HEK293T (cell line): ENCODE measurements around the gene SNRPA1.

Experiments used
- CTCF ChIA-PET: fragments of 350-600 bp; formaldehyde crosslinking; extraction: SDS; loops from one replicate; lab custom pipeline; 2021; ENCODE audit warnings: antibody characterized with exemption, inconsistent platforms; lab: Yijun Ruan, JAX
- POLR2A ChIA-PET: fragments of 350-600 bp; formaldehyde crosslinking; extraction: SDS; loops from one replicate; lab custom pipeline; 2020; ENCODE audit warnings: antibody characterized with exemption, inconsistent platforms; lab: Yijun Ruan, JAX
- DNase-seq: peaks from one replicate; pipeline ENCODE4 v3.0.0; 2012; ENCODE audit warnings: mixed read lengths; ENCODE audit errors: extremely low spot score
- ARNT ChIP-seq: fragments of 450-650 bp; IDR thresholded peaks from 2 replicates; pipeline ENCODE4 v1.6.1; 2017; ENCODE audit warnings: mild to moderate bottlenecking
- BHLHE40 ChIP-seq: fragments of 450-650 bp; IDR thresholded peaks from 2 replicates; pipeline ENCODE4 v1.6.1; 2016; ENCODE audit warnings: mild to moderate bottlenecking, moderate library complexity, borderline replicate concordance
- CTBP1 ChIP-seq: fragments of 450-650 bp; IDR thresholded peaks from 2 replicates; pipeline ENCODE4 v1.6.1; 2016; ENCODE audit warnings: borderline replicate concordance
- ELF4 ChIP-seq: fragments of 450-650 bp; IDR thresholded peaks from 2 replicates; pipeline ENCODE4 v1.6.1; 2017; ENCODE audit warnings: antibody characterized with exemption
- FOXA1 ChIP-seq: fragments of 450-650 bp; IDR thresholded peaks from 2 replicates; pipeline ENCODE4 v1.6.1; 2016; ENCODE audit warnings: mild to moderate bottlenecking
- FOXK2 ChIP-seq: fragments of 450-650 bp; IDR thresholded peaks from 2 replicates; pipeline ENCODE4 v1.6.1; 2016; ENCODE audit warnings: mild to moderate bottlenecking
- FOXM1 ChIP-seq: fragments of 450-650 bp; IDR thresholded peaks from 2 replicates; pipeline ENCODE4 v1.6.1; 2017; ENCODE audit warnings: mild to moderate bottlenecking, borderline replicate concordance
- HDGF ChIP-seq: fragments of 450-650 bp; IDR thresholded peaks from 2 replicates; pipeline ENCODE4 v1.6.1; 2017; ENCODE audit warnings: antibody characterized with exemption, borderline replicate concordance
- L3MBTL2 ChIP-seq: fragments of 450-650 bp; conservative IDR thresholded peaks from 2 replicates; pipeline ENCODE4 v1.6.1; 2016; ENCODE audit warnings: mild to moderate bottlenecking
- LEF1 ChIP-seq: fragments of 450-650 bp; IDR thresholded peaks from 2 replicates; pipeline ENCODE4 v1.6.1; 2017; ENCODE audit warnings: mild to moderate bottlenecking, borderline replicate concordance
- NFRKB ChIP-seq: fragments of 450-650 bp; IDR thresholded peaks from 2 replicates; pipeline ENCODE4 v1.6.1; 2016; ENCODE audit warnings: mild to moderate bottlenecking, moderate library complexity
- SP1 ChIP-seq: fragments of 450-650 bp; IDR thresholded peaks from 2 replicates; pipeline ENCODE4 v1.6.1; 2017
- SUZ12 ChIP-seq: fragments of 450-650 bp; IDR thresholded peaks from 2 replicates; pipeline ENCODE4 v1.6.1; 2016; ENCODE audit warnings: mild to moderate bottlenecking
- TARDBP ChIP-seq: fragments of 450-650 bp; IDR thresholded peaks from 2 replicates; pipeline ENCODE4 v1.6.1; 2016
- ZNF384 ChIP-seq: fragments of 450-650 bp; IDR thresholded peaks from 2 replicates; pipeline ENCODE4 v1.6.1; 2016
- TF ChIP-seq, protein P1 (sequence below): fragments of 450-650 bp; IDR thresholded peaks from 2 replicates; pipeline ENCODE4 v1.6.1; 2016

The SNRPA1 gene

DNA sequence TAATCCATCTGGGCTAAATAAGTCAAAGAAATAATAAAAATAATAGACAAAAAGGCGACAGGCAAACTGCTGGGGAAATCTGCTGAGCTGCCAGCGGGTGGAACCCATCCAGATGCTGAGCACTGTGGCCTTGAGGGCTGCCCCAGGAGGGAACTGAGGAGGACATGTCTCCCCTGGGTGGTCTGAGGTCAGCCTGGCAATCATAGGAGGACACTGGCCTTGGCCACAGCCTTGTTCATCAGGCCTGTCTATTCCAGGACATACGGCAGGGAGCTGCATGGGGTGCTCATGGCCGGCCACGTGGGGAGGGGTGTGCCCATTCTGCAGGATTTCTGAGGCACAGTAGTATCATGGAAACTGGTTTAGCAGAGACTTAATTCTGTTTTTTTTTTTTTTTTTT, 21.5 kb upstream of the SNRPA1 start:
- POLR2A ChIA-PET, result interaction anchor here (2.2 kb wide), 1 partner anchor 22 kb away, joined by 6 read pairs; the partner anchor contains the start of gene SNRPA1
- no peak for TF ChIP-seq NFRKB
- TF ChIP-seq LEF1, result no peak
- no peak for TF ChIP-seq CTBP1
- TF ChIP-seq BHLHE40, result no peak
- TF ChIP-seq ZNF384, result no peak
- no peak for TF ChIP-seq FOXA1
- no peak for TF ChIP-seq FOXK2

DNA sequence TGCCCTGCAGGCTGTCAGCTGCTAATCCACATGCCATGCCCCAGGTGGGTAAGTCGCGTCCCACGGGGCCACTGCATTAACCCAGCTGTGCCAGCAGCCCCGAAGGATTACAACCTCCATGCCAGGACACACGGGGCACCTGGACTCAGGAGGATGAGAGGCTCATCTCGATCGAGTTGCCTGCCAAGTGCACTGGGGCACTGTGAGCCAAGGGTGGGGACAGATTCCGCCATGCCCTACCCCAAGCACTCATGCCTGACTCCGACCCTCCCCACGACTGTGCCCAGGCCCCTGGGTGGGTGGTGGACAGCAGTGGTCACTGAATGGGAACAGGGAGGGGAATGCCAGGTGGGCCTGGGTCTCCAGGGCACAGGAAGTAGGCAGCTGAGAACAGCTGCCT, 20.7 kb upstream of the SNRPA1 start:
- DNase-seq, result no peak
- POLR2A ChIA-PET, result interaction anchor here (1.1 to 1.3 kb wide), 2 partner anchors 13 to 20 kb away, joined by 3 to 5 read pairs; partner anchors contain the start of gene SNRPA1
- CTCF ChIA-PET, result no interaction called here
- TF ChIP-seq ZNF384 (no peak), FOXM1 (no peak), BHLHE40 (no peak), FOXK2 (no peak), L3MBTL2 (no peak), CTBP1 (no peak), LEF1 (no peak), ARNT (no peak), NFRKB (no peak), SP1 (no peak), FOXA1 (no peak)
- TF ChIP-seq, protein P1, sequence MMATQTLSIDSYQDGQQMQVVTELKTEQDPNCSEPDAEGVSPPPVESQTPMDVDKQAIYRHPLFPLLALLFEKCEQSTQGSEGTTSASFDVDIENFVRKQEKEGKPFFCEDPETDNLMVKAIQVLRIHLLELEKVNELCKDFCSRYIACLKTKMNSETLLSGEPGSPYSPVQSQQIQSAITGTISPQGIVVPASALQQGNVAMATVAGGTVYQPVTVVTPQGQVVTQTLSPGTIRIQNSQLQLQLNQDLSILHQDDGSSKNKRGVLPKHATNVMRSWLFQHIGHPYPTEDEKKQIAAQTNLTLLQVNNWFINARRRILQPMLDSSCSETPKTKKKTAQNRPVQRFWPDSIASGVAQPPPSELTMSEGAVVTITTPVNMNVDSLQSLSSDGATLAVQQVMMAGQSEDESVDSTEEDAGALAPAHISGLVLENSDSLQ, result no peak

More for the DNA sequence above, 21.5 kb upstream of the SNRPA1 start:
- CTCF ChIA-PET, result interaction anchor here (0.7 to 0.8 kb wide), 3 partner anchors 17 to 301 kb away, joined by 3 to 4 read pairs (median 3); no protein-coding TSS in a partner anchor
- no peak for DNase-seq

DNA sequence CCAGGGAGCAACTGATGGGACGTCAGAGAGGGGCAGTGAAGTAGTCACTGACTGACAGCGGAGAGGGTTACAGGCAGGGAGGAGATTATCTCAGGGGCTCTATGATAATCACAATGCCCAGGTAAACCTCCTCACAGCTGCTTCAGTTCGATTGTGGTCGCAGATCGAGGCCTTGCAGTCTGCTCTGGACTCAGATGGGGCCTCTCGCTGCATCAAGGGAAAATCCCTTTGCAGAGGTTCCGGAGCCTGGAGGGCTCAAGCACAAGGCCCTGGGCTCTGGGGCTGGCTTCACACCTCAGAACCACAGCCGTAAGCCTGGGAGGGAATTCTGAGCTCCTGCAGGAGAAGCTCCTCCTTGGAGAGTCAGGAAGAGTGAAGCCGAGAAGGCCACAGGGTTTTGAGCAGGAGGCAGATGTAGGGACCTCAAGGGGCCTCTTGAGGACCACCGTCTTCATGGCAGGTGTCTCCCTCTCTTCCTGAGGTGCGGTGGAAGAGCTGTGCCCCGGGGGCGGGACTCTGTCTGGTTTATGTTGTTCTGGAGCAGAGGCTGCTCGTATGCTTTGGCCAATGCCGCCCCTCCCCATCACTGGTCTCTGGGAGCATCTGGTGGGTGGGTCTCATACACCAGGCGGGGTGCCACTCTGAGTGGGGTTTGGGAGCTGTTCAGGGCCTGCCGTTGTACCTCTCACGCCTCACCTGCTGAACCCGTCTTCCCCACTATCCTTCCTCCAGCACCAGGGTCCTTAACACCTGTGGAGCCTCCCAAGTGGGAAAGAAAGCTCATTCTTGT, 19.5 kb upstream of the SNRPA1 start:
- TF ChIP-seq L3MBTL2, result no peak
- TF ChIP-seq, protein P1, result no peak
- TF ChIP-seq FOXK2, result no peak
- TF ChIP-seq TARDBP, result no peak
- no peak for TF ChIP-seq FOXA1
- no peak for TF ChIP-seq NFRKB
- no peak for TF ChIP-seq ZNF384
- TF ChIP-seq ELF4, result no peak
- no peak for TF ChIP-seq CTBP1
- TF ChIP-seq BHLHE40, result no peak
- DNase-seq, result no peak
- ChIA-PET CTCF (no interaction called here), POLR2A (interaction anchor here (1.1 to 1.3 kb wide), 2 partner anchors 12 to 19 kb away, joined by 3 to 5 read pairs; partner anchors contain the start of gene SNRPA1)

DNA sequence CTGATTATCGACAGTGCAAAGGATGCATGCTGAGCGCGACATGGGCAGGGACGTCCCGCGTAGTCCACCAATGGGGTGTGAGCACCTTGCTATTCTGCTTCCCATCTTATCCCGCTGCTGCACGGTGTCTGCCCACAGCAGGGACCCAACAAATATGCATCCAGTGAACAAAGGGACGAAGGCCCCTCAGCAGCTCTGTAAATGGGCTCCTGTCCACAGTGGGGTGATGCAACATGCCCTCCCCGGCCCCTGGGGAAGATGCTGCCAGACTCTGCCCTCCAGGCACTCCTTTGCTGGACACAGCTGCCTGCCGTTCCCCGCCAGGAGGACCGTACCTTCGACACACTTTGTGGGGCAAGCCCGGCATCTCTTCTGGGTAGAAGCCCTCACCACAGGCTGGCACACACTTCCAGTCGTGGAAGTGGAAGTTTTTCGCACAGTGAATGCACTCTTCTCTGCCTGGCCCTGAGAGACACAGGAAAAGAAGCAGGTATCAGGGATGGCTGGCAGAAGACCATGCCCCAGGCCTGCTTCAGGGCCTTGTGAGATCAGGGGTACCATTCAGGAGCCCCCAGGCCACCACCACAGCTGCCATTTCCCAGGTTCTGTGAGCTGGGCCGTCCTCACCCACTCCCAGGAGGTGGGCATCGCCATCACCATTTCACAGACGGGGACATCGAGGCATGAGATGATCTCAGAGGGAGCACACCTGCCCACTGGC, 18.2 kb upstream of the SNRPA1 start:
- no peak for TF ChIP-seq FOXA1
- TF ChIP-seq ZNF384, result no peak
- no peak for TF ChIP-seq LEF1
- TF ChIP-seq L3MBTL2, result no peak
- ChIA-PET POLR2A (no interaction called here), CTCF (no interaction called here)
- no peak for DNase-seq

DNA sequence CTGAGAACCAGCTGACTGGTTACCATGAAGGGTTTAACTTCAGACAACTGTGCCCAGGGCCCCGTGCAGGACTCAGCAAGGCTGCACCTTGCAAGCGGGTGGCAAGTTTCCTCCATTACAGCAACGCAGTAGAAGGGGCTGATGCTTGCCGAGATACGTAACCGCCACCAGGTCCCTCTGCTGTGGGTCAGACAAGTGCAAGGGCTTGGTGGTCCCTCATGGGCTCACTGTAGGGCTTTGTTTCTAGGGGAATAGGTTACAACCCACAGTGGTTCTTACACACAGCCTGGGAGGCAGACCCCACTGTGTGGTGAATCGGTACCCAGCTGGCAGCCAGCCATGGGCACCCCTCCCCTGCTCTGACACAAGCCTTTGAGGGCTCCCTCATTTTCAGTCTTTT, 15.5 kb upstream of the SNRPA1 start:
- ChIA-PET CTCF (no interaction called here), POLR2A (no interaction called here)
- DNase-seq, result no peak
- TF ChIP-seq, protein P1, result no peak
- TF ChIP-seq BHLHE40 (no peak), L3MBTL2 (no peak), TARDBP (no peak), NFRKB (no peak), FOXA1 (no peak), FOXK2 (no peak), ZNF384 (no peak), HDGF (no peak), ELF4 (no peak), CTBP1 (no peak), ARNT (no peak), SP1 (no peak), LEF1 (no peak), SUZ12 (no peak), FOXM1 (no peak)

DNA sequence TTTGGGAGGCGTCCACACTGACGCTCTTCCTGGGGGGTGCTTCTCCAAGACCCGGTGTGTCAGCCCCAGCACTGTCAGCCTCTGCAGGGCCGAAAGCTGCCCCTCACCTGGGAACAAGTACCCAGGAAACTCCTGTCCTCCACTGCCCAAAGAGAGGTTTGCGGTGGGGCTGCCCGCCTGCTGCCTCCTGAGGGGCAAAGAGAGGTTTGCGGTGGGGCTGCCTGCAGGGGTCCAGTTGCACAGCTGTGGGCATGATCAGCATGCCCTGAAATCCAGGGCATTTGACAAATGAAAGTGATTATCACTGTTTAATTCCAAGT, 15.1 kb upstream of the SNRPA1 start:
- no peak for DNase-seq
- TF ChIP-seq HDGF (no peak), SP1 (no peak), TARDBP (no peak), FOXA1 (no peak), ARNT (no peak), ZNF384 (no peak), LEF1 (no peak), FOXK2 (no peak), FOXM1 (no peak), ELF4 (no peak), SUZ12 (no peak), NFRKB (no peak), L3MBTL2 (no peak), CTBP1 (no peak), BHLHE40 (no peak)
- TF ChIP-seq, protein P1, result no peak
- ChIA-PET POLR2A (no interaction called here), CTCF (no interaction called here)
